SK-N-SH (cell line): ENCODE results near the gene MCM5. TPM values are rescaled to one million over a fixed set of nuclear protein-coding genes. Genes with fewer than 3 reads are reported as not detected.

Experiments used
- CTCF ChIA-PET: fragments of 300-600, 350-600 bp; formaldehyde crosslinking; extraction: SDS; loops from one replicate; lab custom pipeline; 2021; lab: Yijun Ruan, JAX
- POLR2A ChIA-PET: fragments of 350-600 bp; sonication (Branson Sonifier 250); formaldehyde crosslinking; extraction: SDS; loops from one replicate; lab custom pipeline; 2020; ENCODE audit warnings: antibody characterized with exemption, inconsistent platforms; lab: Yijun Ruan, JAX
- DNase-seq: peaks from one replicate; pipeline ENCODE4 v3.0.0; 2012
- H2AFZ ChIP-seq: fragments of 200-600 bp; sonication (generic); 2 replicates; pipeline ENCODE4 v1.8.1; 2016; ENCODE audit warnings: antibody characterized with exemption, mild to moderate bottlenecking, low read depth
- H3F3A ChIP-seq: fragments of 200-600 bp; sonication (generic); replicated peaks from 2 replicates; pipeline ENCODE3; 2016; ENCODE audit warnings: antibody characterized with exemption, mild to moderate bottlenecking; ENCODE audit not compliant: insufficient read depth
- H3K27ac ChIP-seq, 2 experiments: fragments of 200-500 bp in 1 of 2; fragments of 200-600 bp in 1 of 2; sonication (Bioruptor generic) in 1 of 2; sonication (generic), shearing (Covaris generic) in 1 of 2; 2 replicates each; pipeline versions ENCODE4 v1.5.1 to v1.6.1; 2014 to 2016; ENCODE audit warnings: low read depth in 2 of 2, inconsistent platforms in 1 of 2, low read length in 1 of 2, mild to moderate bottlenecking in 1 of 2, mixed read lengths in 1 of 2
- H3K27me3 ChIP-seq: fragments of 200-600 bp; sonication (generic), shearing (Covaris generic); 2 replicates; pipeline ENCODE4 v1.6.1; 2016; ENCODE audit warnings: mixed run types; ENCODE audit not compliant: insufficient read depth
- H3K36me3 ChIP-seq, 2 experiments: fragments of 200-500 bp in 1 of 2; fragments of 200-600 bp in 1 of 2; sonication (Bioruptor generic) in 1 of 2; sonication (generic) in 1 of 2; replicated peaks in 1 of 2; 2 replicates each; pipeline versions ENCODE3 to v1.5.1; 2014 to 2016; ENCODE audit warnings: low read length in 1 of 2, mild to moderate bottlenecking in 1 of 2; ENCODE audit not compliant: insufficient read depth in 2 of 2, control insufficient read depth in 1 of 2
- H3K4me1 ChIP-seq, 2 experiments: fragments of 200-500 bp in 1 of 2; fragments of 200-600 bp in 1 of 2; sonication (Bioruptor generic) in 1 of 2; sonication (generic), shearing (Covaris generic) in 1 of 2; 2 replicates each; pipeline versions ENCODE4 v1.5.1 to v1.6.1; 2014 to 2016; ENCODE audit warnings: low read depth in 1 of 2, low read length in 1 of 2, mixed run types in 1 of 2; ENCODE audit not compliant: insufficient read depth in 2 of 2, control insufficient read depth in 1 of 2
- H3K4me2 ChIP-seq: fragments of 200-600 bp; sonication (generic), shearing (Covaris generic); 2 replicates; pipeline ENCODE4 v1.6.1; 2017; ENCODE audit warnings: mixed run types
- H3K4me3 ChIP-seq, 2 experiments: fragments of 200-500 bp in 1 of 2; fragments of 200-600 bp in 1 of 2; sonication (Bioruptor generic) in 1 of 2; sonication (generic), shearing (Covaris generic) in 1 of 2; 2 replicates each; pipeline versions ENCODE4 v1.5.1 to v1.8.1; 2014 to 2016; ENCODE audit warnings: low read depth in 2 of 2, inconsistent platforms in 1 of 2, low read length in 1 of 2, mild to moderate bottlenecking in 1 of 2, mixed read lengths in 1 of 2, moderate library complexity in 1 of 2
- H3K79me2 ChIP-seq: fragments of 200-600 bp; sonication (generic); 2 replicates; pipeline ENCODE4 v1.8.1; 2017; ENCODE audit warnings: mild to moderate bottlenecking; ENCODE audit not compliant: insufficient read depth
- H3K9ac ChIP-seq: fragments of 200-600 bp; sonication (generic); 2 replicates; pipeline ENCODE4 v1.6.1; 2017; ENCODE audit warnings: mixed run types
- H3K9me2 ChIP-seq: fragments of 200-600 bp; sonication (generic); 2 replicates; pipeline ENCODE4 v1.6.1; 2017; ENCODE audit warnings: mixed run types
- H3K9me3 ChIP-seq: fragments of 200-600 bp; sonication (generic); 2 replicates; pipeline ENCODE4 v1.6.1; 2017; ENCODE audit warnings: mixed run types, mild to moderate bottlenecking, moderate library complexity
- H4K20me1 ChIP-seq: fragments of 200-600 bp; sonication (generic); 2 replicates; pipeline ENCODE4 v1.6.1; 2017; ENCODE audit warnings: mild to moderate bottlenecking, mixed run types; ENCODE audit not compliant: insufficient read depth
- CTCF ChIP-seq: fragments of 200-600 bp; sonication (generic); IDR thresholded peaks from 2 replicates; pipeline ENCODE4 v1.6.1; 2017; ENCODE audit warnings: antibody characterized with exemption, mild to moderate bottlenecking, moderate library complexity
- EZH2phosphoT487 ChIP-seq: fragments of 200-600 bp; sonication (generic); IDR thresholded peaks from 2 replicates; pipeline ENCODE4 v1.6.1; 2017; ENCODE audit warnings: low read depth, mixed run types, mild to moderate bottlenecking, antibody characterized with exemption, moderate library complexity, borderline replicate concordance
- FOXJ3 ChIP-seq: sonication (generic); formaldehyde crosslinking; IDR thresholded peaks from 2 replicates; pipeline ENCODE4 v1.5.1; 2020; ENCODE audit warnings: mild to moderate bottlenecking, missing genetic modification reagents
- FOXM1 ChIP-seq: IDR thresholded peaks from 2 replicates; pipeline ENCODE4 v1.4.0; 2012; ENCODE audit warnings: low read depth, mild to moderate bottlenecking
- GABPA ChIP-seq: IDR thresholded peaks from 2 replicates; pipeline ENCODE4 v1.4.0; 2012; ENCODE audit warnings: low read depth, mild to moderate bottlenecking
- JUND ChIP-seq: IDR thresholded peaks from 2 replicates; pipeline ENCODE4 v1.4.0; 2012
- PBX3 ChIP-seq: IDR thresholded peaks from 2 replicates; pipeline ENCODE4; 2012
- RXRA ChIP-seq: IDR thresholded peaks from 2 replicates; pipeline ENCODE4 v1.4.0; 2012; ENCODE audit warnings: low read depth, mild to moderate bottlenecking, borderline replicate concordance
- TCF12 ChIP-seq: IDR thresholded peaks from 2 replicates; pipeline ENCODE4 v1.4.0; 2012
- USF1 ChIP-seq: IDR thresholded peaks from 2 replicates; pipeline ENCODE4 v1.4.0; 2012; ENCODE audit warnings: low read depth, borderline replicate concordance
- YY1 ChIP-seq: IDR thresholded peaks from 2 replicates; pipeline ENCODE4 v1.4.0; 2012; ENCODE audit warnings: low read depth, mild to moderate bottlenecking
- WGBS: methylation state at CpG from one replicate; pipeline ENCODE4 v1.1.6; 2017; ENCODE audit warnings: low lambda C conversion rate; 5-methylcytosine and 5-hydroxymethylcytosine counted together
- polyA plus RNA-seq, 3 experiments: library from polyadenylated mRNA; depleted of rRNA; stranded (reverse); fragments of >200 nt; gene quantifications; 2 replicates each; pipeline ENCODE4 v1.2.3, GENCODE V29; 2012
- TF ChIP-seq, protein P1 (sequence below): fragments of 150-350 bp; IDR thresholded peaks from 2 replicates; pipeline ENCODE4 v1.6.1; 2017; ENCODE audit warnings: antibody characterized with exemption, low read length, low read depth, borderline replicate concordance

Gene MCM5
- polyA plus RNA-seq, 1 of the 3 experiments (the other 2 are of a cell fraction), result 42.9 TPM

DNA sequence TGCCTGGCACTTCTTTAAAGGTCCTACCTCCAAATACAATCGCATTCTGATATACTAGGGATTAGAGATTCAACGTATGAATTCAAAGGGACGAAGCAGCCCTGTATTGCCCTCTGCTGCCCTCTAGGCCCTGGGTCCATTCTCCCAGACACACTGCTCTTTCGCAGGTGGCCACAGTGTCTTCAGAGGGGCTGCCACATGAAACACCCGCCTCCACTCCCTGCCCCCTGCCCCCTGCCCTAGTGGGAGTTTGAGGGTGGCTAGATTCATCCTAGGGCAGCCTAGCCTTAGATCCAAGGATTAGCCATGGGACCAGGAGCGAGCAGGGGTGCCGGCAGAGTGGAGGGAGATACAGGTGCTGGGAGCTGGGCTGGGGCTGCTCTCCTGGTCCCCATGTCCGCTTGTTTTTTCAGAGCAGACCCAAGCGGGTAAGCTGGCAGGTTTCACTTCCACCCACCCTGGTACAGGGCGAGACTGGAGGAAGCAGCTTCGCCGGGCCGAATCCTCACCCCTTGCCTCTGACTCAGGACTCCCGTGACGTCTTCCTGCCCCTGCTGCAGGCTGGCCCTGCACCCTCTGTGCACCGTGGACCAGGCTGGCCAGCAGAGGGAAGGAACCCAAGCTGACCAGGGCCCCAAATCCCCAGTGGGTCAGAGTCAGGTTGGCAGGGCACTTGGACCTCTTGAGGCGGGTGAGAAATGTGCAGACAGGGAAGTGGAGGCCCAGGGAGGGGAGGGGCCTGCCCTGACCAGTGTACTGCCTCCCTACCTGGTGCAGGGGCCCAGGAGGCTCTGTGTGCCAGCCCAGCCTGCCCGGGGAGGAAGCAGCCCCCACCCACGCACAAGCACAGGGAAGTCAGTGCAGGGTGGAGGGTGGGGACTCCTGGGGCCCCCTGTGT lies 47.5 kb upstream of the MCM5 start:
- H3K79me2 ChIP-seq, result no peaks in the 10 kb centered on the region
- no peak overlapping the region for H3K9ac ChIP-seq
- H3F3A ChIP-seq, result peaks cover 4% of the 10 kb centered on the region
- H3K27me3 ChIP-seq, result no peaks in the 10 kb centered on the region
- no peaks in the 10 kb centered on the region for H3K9me3 ChIP-seq
- no peaks in the 10 kb centered on the region for H4K20me1 ChIP-seq
- H3K36me3 ChIP-seq, result no peaks in the 10 kb centered on the region
- DNase-seq, result no peak
- H3K9me2 ChIP-seq, result no peaks in the 10 kb centered on the region
- TF ChIP-seq CTCF, result peak; percentile 22
- no peak for TF ChIP-seq RXRA
- POLR2A ChIA-PET, result no interaction called here
- WGBS, result 89% methylated on average over 19 of the region's 19 CpGs
- no peak overlapping the region for H3K4me2 ChIP-seq
- H2AFZ ChIP-seq, result no peak overlapping the region
- H3K4me3 ChIP-seq, result no peak overlapping the region
- H3K27ac ChIP-seq, result no peak overlapping the region
- peaks cover 5 to 24% of the 10 kb centered on the region in 2 experiments; a peak in 2 of 4 replicates for H3K4me1 ChIP-seq
- CTCF ChIA-PET, result interaction anchor here (0.5 to 5.3 kb wide), 6 partner anchors 11 to 578 kb away, joined by 3 to 42 read pairs (median 4); no protein-coding TSS in a partner anchor

DNA sequence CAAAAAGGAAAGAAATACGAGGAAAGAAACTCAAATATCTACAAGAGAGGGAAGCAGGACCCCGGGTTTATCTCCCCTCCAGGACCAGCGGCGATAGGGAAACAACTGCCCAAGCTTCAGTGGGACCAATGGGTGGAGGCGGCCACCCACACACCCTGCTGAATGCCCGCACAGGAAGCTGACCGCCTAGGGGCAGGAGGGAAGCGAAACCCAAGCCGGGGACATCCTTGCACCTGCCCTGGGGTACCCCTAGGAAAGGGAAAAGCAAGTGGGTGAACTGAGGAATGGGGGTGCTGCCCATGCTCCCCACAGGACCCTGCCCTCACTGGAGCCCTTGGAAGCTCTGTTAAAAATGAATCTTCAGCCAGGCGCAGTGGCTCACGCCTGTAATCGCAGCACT lies 46.6 kb upstream of the MCM5 start:
- DNase-seq, result no peak
- 73% methylated on average over 11 of the region's 12 CpGs for WGBS
- no peaks in the 10 kb centered on the region for H3K27me3 ChIP-seq
- no peaks in the 10 kb centered on the region for H3K9me2 ChIP-seq
- peaks cover 12% of the 10 kb centered on the region for H3F3A ChIP-seq
- no peaks in the 10 kb centered on the region for H3K79me2 ChIP-seq
- no peak overlapping the region for H3K27ac ChIP-seq
- H3K4me1 ChIP-seq, result peaks cover 5 to 24% of the 10 kb centered on the region in 2 experiments; a peak in 2 of 4 replicates
- no peak for TF ChIP-seq GABPA
- no peak for TF ChIP-seq CTCF
- TF ChIP-seq TCF12, result no peak
- no peak for TF ChIP-seq USF1
- no peak for TF ChIP-seq EZH2phosphoT487
- TF ChIP-seq JUND, result no peak
- no peak for TF ChIP-seq FOXJ3 (CRISPR knock-in tag)
- TF ChIP-seq, protein P1, sequence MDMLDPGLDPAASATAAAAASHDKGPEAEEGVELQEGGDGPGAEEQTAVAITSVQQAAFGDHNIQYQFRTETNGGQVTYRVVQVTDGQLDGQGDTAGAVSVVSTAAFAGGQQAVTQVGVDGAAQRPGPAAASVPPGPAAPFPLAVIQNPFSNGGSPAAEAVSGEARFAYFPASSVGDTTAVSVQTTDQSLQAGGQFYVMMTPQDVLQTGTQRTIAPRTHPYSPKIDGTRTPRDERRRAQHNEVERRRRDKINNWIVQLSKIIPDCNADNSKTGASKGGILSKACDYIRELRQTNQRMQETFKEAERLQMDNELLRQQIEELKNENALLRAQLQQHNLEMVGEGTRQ, result no peak
- TF ChIP-seq PBX3, result no peak
- no peak for TF ChIP-seq FOXM1
- TF ChIP-seq YY1, result no peak
- no peaks in the 10 kb centered on the region for H3K36me3 ChIP-seq
- no peaks in the 10 kb centered on the region for H4K20me1 ChIP-seq
- no peak overlapping the region for H3K4me2 ChIP-seq
- ChIA-PET CTCF (interaction anchor here (1.0 to 5.3 kb wide), 5 partner anchors 10 to 230 kb away, joined by 3 to 42 read pairs (median 5); no protein-coding TSS in a partner anchor), POLR2A (no interaction called here)
- no peak overlapping the region for H2AFZ ChIP-seq
- no peak overlapping the region for H3K9ac ChIP-seq
- H3K9me3 ChIP-seq, result no peaks in the 10 kb centered on the region
- H3K4me3 ChIP-seq, result no peak overlapping the region
